GM19468 (cell line): ENCODE measurements around the gene ECE1.

ENCODE experiments used
- ATAC-seq: cut with Tn5 transposase; IDR thresholded peaks from one replicate; pipeline ENCODE4 v1.9.1; 2021; ENCODE audit warnings: mild to moderate bottlenecking, moderate library complexity, moderate number of reproducible peaks; ENCODE audit not compliant: unreplicated experiment; ENCODE audit errors: extremely low read depth

ECE1 gene

DNA sequence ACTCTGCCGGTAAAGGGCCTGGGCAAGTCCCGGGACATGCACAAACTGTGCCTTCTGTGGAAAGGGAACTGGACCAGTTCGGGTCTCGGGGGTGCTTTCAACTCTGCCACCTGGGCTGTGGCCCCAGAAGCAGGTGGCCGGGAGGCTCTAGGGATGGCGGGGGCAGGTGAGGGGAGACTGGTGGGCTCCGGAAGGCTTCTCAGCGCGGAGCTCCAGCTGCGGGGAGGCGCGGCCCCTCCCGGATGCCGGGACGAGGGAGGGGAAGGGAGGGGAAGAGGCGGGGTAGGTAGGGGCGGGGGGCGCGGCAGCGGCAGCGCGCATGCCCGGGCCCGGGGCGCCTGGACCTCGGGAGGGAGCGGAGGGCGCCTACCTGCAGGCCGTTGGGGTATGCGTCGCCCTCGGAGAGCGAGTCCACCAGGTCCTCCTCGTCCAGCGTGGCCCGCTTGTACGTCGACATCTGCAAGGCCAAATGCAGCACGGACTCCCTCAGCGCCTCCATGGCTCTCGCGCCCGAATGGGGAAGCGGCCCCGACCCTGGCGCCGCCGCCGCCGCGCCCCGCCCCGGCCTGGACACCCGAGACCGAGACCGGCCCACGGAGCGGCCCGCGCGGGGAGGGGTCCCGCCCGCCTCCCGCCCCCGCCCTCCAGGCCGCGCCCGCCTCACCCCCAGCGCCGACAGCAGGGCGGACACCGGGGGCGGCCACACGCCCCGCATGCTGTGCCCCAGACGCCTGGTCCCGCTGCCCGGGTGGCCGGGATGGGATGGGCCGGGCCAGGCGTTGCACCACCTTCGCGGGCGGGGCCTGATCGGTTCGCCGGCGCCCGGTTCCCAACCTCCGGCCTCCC, at the start of gene ECE1:
Gene ECE1, minus strand, starts transcription at position 764 of the 846 bp plus-strand sequence. Its CDS starts 49 bp downstream, at position 715.
- no peak for ATAC-seq

DNA sequence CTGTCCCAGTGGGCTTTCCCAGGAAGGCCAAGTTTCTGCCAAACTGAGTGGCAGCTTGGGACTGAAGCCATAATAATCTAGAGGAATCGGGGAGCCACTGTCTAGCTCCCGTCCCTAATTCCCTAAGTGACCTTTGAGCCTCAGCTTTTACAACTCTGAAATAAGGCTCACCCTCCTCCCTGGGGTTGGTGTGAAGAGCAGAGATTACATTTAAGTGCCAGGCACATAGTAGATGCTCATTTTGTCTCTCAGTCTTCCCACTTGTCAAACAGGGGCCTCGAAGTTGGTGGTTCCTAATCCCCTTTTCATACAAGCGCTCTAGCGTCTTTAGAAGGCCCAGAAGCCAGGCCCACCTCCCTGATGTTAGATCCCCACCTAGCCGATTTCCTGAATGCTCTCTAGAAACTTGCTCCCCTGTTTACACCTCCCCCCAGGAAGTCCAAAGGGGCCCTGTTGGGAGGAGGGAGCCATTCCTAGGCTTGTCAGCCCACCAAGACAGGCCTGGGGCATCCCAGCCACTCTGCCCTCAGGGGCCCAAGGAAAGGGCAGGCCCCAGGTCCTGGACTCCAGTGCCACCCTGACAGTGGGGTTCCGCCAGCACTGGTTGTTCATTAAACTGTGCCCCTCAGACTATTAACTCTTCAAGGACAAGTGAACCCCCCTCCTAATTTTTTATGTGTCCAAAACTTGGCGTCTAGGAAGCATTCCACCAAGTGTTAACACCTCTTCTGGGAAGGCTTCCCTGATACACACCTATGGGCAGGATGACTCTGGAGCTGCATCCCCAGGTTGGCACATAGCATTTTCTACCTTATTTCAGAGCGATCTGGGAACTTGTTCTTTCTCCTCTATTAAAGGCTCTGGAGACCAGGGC, 49.3 kb upstream of the ECE1 start:
- ATAC-seq, result no peak

DNA sequence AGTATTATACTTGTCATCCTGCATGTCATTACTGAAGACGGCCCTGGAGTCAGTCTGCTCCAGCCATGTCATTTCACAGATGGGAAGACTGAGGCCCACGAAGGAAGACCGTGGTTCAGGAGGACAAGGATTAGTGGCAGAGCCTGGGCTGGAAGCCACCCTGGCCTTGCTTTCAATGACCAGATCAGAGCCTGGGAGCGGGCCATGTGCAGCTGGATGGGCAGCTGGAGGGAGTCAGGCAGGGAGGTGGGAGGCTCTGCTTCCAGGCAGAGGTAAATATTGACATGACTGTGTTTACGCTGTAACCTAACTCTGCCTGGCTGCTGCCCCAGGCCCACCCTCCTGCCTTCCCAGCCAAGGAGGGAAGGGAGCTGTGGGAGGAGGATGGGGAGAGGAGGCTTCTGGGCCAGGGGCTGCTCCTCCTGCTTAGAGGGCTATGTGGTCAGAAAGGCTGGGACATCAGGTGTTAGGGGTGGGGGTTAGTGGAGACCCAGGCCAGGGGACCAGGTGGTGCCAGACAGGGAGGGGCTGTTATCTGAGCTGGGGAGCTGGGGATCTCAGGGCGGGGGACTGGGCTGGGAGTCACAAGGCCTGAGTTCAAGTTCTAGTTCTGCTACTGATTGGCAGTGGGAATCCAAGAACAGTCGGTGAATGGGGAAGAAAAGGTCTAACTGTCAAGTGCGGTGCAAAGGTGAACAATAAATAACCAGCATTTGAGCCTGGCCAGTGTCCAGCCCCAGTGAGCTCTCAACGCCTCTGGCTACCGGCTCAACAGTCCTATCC, 48.5 kb upstream of the ECE1 start:
- no peak for ATAC-seq

DNA sequence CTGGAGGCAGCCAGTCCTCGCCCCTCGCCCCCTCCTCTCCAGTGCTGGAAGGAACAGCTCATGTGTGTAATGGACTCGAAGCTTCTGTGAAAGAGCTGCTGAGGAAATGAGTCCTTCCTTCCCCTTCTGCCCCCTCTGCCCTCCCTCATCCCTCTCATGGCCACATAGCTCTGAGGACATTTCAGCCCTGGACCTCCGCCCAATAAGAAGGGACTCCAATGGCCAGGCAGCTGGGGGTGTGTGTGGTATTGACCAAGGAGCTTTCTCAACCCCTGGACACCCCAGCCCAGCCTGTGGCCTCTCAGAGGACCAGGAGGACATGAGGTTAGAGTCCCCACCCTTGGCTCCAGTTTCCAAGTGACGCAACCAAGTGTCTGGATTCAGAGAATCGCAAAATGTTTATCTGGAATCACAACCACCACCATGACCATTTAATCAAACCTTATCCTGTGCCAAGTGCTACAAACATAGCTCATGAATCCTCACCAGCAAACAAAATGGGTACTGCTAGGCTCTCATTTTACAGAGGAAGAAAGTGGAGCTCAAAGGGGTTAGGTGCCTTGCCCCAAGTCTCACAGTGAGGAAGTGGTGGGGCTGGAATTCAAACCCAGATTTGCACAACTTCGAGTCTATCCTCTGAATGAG, 47.8 kb upstream of the ECE1 start:
- ATAC-seq, result no peak

DNA sequence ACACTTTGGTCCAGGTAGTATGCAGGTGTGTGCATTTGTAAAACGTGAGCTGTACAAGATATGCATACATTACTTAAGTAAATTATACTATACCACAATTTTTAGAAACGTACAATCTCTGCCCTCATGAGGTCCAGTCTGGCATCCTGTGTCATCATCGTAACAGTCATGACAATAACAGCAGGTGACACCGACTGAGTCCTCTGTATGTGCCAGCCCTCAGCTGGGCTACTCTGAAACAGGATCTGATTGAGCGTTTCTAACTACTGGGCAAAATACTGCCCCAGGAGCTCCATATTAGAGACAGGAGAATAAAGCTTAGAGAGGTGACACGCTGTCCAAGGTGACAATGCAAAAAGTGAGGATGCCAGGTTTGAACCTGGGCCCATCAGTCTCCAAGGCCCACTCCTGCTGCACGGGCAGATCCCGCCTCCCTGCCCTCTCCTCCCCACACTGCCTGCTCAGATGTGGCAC, 47.2 kb upstream of the ECE1 start:
- ATAC-seq, result no peak

DNA sequence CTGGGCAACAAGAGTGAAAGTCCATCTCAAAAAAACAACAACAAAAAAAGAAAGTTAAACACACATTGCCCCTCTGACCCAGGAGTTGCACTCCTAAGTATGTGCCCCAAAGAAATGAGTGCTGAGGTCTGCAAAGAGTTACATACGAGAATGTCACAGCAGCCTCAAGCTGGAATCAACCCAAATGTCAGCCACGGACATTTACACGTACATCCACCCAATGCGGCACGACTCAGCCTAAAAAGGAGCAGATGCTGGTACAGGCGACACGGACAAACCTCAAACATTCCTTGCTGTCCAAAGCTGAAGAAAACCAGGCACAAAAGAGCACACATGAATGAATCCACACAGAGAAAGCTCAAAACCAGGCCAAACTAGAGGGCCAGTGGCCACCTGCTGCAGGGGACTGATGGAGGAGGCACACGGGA, 46.8 kb upstream of the ECE1 start:
- ATAC-seq, result no peak

DNA sequence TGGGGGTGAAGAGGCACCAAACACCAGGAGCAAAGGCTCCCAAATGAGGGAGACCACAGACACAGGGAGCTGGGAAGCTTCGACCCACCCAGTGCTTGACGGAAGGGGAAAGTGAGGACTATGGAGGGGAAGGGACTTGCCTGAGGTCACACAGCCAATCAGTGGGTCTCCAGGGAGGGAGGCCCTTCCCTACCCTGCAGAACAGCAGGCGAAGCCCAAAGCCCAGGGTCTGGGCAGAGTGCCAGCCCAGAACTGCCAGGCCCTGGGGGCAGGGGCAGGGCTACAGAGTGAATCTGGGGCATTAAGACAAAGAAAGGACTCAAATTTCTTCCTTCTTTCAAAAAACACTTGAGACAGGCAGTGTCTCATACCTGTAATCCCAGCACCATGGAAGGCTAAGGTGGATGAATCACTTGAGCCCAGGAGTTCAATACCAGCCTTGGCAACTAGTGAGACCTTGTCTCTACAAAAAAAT, 45.5 kb upstream of the ECE1 start:
- ATAC-seq, result no peak

DNA sequence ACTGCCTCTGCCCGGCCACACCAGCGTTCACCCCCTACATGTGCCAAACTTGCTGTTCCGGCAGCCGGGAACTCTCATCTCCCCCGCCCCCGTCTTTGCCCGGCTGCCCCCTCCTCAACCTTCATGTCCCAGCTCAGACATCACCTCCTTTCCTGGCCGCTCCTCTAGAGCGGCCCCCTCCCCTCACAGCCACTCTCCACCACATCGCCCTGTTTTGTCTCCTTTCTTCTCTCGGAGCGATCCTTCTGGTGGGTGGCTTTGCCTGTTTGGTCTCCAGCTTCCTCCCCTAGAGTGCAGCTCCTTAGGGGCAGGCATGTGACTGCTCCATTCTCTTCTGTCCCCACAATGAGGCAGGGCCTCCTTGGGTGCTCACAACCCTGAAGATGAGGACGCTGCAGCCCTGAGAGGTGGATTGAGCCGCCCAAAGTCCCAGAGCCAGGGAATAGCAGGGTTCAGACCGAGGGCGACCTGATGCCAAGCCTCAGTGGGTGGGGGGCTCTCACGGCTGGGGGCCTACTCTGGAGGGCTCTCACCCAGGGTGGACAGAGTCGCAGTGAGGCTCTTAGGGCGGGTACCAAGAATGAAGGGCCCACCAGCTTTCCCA, 44.9 kb upstream of the ECE1 start:
- ATAC-seq, result no peak

DNA sequence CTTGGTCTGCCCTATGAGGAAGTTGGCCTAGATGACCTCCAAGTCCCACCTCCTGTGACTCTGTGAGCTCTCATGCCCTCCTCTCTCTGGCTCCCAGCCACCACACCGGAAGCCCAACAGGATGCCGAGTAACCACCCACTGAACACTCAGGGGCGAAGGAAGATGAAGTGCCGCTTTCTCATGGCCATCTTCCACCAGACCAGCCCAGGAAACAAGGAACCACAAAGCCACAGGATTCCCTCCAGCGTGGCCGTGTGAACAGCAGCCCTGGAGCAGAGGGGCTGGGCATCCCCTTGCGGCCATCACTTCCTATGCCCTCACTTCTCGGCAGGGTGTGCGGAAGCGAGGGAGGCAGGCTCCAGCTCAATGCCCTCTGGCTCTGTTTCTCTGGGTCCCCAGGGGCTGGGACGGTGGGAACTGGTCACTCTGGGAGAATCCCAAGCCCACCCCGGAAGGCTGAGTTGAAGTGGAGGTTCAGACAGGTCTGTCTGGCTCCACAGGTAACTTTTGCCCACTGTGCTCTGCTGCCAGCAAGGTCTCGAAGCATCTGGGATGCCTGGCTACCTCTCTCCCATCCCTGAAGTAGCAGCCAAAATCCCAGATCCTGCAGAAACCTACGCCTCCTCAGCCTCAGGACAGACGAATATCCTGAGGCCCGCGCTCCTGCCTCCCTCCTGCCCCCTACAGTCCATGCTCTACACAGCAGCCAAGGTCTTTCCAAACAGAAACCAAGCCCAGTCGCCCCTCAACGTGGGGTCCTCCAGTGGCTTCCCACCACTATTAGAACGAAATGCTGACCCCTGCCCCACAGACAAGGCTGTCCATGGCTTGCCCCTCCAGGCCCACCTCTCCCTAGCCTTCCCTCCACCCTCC, 44.2 kb upstream of the ECE1 start:
- peak; percentile 71 for ATAC-seq

DNA sequence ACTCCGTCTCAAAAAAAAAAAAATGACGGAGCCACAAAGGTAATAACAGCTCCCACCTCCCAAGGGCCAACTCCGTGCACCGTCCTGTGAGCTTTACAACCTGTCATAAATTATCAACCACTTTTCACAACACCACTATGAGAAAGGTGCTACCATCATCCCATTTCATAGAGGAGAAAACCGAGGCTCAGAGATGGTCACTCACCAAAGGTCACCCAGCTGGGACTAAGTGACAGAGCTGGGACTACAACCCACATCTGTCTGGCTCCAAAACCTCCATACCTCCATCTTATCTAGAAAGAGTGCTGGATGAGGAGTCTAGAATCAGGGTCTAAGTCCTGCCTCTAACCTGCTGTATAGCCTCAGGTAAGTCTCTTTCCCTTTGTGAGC, 43.6 kb upstream of the ECE1 start:
- no peak for ATAC-seq

DNA sequence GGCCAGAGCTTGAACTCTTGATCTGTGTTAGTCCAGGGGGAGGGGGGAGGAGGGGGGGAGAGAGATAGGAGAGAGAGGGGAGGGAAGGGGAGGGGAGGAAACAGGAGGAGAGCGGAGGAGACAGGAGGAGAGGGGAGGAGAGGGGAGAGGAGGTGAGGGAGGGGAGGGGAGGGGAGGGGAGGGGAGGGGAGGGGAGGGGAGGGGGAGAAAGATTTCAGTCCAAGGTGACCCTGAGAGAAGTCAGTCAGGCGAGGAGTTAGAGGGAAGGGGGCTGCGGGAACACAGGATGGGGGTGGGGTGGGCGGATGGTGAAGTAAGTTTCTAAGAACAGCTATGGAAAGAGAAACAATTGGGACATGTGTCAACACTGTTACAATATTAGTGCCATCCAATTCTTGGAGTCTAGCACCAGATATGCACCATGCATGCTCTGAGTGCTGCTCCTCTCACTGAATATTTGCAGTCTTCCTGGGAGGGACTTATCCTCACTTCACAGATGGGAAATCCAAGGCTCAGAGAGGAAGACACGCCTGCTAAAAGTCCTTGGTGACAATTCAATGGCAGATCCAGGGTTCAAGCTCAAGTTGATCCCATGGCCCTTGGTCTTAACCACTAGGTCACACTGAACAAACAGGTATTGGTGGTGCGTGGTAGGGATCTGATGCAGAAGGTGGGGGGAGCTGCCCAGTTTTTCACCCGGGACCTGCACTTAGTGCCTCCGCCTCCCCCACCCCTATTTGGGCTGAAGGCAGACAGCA, 42.5 kb upstream of the ECE1 start:
- no peak for ATAC-seq

DNA sequence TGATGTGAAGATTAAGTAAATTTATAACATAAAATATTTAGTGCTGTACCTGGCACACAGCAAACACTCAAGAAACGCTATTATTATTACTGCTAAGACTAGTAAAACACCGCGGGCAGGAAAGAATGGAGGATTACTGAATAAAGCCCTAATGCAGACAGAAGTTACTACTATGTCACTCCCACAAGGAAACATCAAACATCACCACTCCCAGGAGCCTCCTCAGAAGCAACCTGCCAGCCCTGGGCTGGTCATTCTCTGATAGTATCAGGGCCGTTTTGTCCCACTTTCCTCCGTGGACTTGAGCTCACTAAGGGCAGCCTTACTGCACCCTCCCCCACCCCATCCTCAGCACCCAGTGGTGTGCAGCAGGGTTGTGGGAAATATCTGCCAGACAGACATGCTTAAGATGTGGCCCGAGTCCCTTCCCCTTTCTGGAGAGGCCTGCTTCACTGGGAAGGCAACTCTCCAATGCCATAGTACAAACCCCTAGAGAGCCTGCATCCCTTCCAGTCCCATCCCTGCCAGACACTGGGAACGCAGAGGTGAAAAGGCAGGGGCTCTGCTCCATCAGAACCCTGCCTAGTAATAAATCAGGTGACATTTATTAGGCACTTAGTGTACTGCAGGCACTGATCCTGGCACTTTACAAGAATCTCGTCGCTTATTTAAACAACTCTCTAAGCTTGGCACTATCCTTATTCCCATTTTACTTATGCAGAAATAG, 41.7 kb upstream of the ECE1 start:
- ATAC-seq, result no peak

DNA sequence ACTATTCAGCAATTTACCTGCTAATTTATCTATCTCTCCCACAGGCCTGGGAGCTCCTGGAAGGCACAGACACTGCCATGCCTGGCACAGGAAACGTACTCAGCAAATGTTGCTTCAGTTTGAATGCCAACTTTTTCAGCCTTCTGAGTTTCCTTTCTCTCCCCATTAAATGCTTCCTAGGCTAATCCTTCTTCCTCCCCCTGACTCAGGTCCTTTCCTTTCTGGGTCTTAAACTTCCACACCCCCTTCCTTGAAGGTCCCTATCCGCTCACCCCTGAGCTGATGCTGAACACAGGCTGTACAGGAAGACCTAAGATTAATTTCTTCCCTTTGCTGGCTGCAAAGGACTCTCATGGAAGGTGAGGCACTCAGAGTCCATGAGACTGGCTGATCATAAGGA, 40.3 kb upstream of the ECE1 start:
- no peak for ATAC-seq

DNA sequence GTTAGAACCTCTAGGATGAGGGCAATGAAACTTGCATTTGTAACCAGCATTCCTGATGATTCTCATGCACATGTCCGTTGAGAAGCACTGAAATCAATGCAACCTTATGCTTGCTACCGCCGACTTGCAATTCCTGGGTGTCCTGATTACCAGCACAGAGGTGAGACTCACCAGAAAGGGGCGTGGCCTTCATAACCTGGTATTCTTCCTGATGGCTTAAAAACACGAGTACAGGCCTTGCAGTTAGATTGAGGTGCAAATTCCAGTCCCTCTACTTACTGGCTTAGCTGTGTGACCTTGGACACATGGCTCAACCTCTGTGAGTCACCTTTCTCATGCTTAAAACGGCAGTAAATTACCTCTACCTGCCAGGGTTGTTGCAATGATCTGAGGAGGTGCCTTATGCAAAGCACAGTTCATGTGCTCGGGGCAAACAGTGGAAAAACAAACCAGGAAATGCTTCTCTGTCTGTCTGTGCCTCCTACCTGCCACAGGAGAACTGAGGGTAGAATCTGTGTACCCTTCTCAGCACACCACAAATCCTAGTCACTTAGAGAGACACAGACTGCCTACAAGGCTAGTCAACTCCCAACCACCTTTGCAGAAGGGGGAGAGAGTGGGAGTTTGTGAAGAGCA, 39.1 kb upstream of the ECE1 start:
- ATAC-seq, result no peak

DNA sequence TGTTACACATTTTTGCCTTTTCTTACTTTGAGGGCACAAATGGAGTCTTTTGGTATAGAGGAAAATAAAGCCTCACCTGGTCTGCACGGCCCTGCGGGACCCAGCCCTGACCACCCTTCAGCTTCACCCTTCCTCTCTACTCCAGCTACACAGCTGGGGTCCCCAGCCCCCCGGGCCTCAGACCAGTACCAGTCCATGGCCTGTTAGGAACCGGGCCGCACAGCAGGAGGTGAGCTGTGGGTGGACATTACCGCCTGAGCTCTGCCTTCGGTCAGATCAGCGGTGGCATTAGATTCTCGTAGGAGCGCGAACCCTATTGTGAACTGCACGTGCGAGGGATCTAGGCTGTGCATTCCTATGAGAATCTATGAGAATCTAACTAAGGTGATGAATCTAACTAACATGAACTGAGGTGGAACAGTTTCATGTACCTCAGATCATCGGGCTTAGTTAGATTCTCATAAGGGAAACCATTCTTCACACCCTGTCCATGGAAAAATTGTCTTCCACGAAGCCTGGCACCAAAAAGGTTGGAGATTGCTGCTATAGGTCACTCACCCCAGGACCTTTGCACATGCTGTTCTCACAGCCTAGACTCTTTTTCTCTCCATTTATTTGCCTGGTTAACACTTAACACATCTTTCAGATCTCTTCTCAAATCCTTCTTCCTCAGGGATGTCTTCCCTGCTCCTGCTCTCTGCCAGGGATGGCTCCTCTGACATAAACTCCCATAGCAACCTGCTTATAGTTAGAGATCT, 37.5 kb upstream of the ECE1 start:
- no peak for ATAC-seq

DNA sequence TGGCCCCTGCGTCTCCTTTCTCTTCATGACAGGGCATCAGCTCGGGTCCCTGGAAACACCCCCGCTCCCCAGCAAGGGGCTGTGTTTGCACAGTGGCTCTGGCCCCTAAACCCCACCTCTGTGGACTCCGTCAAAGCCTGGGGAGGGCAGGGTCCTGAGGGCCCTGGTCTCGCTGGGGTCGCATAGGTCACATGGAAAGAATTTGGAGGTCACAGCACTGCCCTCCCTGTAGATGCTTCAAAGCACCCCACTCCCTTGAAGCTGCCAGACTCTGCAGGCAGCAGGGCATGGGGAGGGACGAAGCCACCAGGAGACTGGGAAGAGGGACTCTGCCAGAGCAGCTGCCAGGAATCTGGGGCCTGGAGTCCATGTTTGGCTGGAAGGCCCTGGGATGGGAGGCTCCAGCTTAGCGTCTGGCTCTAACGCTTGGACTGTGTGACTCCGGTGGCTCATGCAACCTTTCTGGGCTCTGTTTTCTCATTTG, 36.6 kb upstream of the ECE1 start:
- ATAC-seq, result no peak
